ENCODE results near the gene ADORA2A.

The ADORA2A gene

DNA sequence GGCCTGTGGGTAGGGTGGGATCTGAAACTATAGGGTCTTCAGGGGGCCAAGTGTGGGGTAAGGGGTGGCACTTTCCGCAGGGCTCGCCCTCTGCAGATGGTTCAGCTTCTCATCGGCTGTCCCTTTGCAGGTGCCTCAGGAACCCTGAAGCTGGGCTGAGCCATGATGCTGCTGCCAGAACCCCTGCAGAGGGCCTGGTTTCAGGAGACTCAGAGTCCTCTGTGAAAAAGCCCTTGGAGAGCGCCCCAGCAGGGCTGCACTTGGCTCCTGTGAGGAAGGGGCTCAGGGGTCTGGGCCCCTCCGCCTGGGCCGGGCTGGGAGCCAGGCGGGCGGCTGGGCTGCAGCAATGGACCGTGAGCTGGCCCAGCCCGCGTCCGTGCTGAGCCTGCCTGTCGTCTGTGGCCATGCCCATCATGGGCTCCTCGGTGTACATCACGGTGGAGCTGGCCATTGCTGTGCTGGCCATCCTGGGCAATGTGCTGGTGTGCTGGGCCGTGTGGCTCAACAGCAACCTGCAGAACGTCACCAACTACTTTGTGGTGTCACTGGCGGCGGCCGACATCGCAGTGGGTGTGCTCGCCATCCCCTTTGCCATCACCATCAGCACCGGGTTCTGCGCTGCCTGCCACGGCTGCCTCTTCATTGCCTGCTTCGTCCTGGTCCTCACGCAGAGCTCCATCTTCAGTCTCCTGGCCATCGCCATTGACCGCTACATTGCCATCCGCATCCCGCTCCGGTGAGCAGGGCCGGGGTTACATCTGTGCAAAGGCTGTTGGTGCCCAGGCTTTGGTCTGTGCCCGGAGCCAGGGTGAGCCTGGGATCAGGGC lies 5.8 kb downstream of the ADORA2A start:
- no peak for DNase-seq (ENCODE audit: low spot score)

DNA sequence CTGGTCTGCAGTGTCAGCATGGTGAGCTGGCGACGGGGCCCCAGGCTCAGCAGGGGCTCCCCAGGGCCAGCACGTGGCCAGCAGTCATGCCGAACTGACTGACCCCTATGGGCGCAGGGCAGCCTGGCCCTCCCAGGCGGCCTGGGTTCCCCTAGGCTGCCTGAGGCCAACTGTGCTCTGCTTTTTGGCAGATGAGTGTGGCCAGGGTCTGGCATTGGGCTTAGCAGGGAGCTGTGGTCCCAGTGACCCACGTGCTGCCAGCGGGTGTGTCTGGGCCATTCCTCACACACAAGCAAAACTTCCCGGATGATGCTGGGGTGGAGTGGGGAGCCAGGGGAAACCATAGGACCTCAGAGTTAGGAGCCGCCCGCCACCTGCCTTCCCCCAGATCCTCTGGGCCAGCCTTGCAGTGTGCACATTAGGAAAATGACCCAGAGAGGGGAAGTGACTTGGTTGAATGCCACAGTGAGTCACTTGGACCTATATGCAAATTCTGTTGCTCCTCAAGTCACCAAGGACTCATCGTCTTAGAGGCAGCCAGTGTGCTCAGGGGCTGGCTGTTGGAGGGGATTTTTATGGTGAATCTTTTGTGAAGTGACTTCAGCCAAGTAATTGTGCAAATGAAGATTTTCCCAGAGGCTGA lies 6.5 kb downstream of the ADORA2A start:
- DNase-seq (ENCODE audit: low spot score), result no peak

DNA sequence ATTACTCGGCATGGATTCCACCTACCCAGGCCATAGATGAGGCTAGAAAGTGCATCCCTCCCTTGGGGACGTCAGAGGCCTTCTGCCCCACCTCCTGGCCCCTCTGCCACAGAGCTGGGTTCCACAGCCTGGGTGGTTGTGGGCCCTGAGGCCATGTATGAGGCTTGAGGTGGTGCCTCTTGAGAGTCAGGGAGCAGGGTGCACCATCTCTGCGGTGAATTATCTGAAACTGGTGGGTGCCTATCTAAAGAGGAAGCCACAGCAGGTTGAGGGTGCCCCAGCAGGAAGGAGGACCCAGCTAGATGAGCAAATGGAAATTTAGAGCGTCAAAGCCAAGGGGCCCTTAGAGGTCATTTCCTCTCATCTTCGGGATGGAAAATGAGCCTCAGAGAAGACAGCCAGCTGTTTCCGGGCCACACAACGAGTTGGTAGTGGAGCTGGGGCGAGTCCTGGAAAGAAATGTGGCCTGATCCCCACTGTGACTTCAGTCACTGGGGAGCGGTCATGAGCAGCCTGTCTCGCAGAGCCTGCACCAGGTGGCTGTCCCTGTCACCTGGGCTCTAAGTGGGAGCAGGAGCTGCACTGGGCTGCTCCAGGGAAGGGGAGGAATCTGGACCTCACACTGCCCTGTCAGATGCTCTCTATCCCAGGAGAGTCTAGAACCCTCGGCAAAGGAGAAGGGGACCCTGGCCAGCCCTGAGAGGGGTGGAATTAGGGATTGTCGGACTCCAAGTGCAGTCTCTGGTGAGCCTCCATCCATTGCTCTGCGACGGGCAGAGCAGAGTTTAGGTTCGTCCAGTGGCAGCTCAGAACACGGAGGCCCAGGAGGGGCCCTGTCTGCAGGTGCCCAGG lies 7.3 kb downstream of the ADORA2A start:
- DNase-seq (ENCODE audit: low spot score), result no peak

DNA sequence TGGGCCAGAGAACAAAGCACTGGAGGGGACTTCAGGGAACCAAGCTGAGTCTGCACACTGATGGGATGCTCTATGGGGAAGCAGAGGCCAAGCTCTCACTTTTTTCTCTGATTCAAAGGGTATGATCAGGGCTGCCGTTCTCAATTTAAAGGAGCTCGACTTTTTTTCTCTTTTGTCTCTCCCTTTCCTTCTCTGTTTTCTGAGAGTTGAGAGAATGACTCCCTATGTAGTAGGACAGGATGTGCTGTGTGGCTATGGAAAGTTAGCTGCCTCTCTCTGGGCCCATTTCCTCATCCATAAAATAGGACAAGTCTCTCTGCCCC lies 7.9 kb downstream of the ADORA2A start:
- no peak for DNase-seq (ENCODE audit: low spot score)

DNA sequence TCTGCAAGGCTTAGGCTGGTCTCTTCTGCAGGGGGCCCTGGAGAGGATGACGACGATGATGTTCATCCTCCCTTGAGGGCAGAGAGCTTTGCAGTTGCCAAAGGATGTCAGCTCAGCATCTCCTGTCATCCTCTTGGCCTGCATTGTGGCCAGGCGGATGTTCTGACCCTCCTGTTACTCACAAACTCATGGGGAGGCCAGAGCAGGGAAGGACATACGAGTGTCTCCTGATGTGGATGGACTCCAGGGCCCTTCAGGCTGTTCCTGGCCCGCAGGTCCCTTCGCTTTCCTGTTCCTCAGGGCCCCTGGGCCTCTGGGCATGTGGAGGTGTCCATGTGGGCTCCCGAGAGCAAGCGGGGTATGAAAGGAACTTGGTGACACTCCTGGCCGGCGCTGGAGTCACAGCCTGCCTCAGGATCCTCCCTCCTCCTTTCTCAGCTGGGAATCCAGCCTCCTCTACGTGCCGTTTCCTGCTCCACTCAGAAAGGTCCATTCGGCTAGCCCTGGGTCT lies 8.5 kb downstream of the ADORA2A start:
- no peak for DNase-seq (ENCODE audit: low spot score)

DNA sequence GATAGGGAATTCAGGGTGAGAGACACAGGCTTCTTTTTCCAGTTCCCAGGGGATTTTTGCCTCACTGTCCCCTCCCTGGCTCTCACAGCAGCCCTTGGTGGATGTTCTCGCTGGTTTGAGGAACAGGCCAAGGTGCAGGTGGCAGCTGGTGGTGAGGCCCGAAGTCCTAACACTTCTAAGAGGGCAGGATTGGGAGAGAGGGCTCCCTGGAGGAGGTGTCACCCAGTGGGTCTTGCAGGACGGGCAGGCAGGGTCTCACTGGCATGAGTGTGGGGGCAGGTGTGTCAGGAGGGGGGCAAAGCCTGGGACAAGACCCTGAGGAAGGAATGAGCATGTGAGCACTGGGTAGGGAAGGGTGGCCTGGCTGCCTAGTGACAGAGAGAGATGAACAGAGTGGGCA lies 9.2 kb downstream of the ADORA2A start:
- DNase-seq (ENCODE audit: low spot score), result no peak

DNA sequence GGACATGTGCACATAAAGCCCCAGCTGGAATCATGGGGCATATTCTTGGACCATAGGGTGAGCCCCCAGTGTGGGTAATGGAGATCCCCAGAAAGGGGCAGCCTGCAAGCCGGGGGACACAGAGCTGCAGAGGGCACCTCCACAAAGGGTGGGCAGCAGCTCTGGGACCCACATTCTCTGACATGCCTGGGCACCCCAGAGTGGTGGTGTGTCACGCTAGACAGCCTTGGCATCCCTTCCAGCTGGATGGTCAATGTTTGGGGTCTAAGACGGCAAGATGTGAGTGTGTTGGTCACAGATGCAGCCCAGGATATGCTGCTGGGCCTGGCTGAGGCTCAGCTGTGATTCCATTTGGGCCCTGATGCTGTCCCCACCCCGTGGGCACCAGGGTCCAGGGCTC lies 9.7 kb downstream of the ADORA2A start:
- DNase-seq (ENCODE audit: low spot score), result no peak

DNA sequence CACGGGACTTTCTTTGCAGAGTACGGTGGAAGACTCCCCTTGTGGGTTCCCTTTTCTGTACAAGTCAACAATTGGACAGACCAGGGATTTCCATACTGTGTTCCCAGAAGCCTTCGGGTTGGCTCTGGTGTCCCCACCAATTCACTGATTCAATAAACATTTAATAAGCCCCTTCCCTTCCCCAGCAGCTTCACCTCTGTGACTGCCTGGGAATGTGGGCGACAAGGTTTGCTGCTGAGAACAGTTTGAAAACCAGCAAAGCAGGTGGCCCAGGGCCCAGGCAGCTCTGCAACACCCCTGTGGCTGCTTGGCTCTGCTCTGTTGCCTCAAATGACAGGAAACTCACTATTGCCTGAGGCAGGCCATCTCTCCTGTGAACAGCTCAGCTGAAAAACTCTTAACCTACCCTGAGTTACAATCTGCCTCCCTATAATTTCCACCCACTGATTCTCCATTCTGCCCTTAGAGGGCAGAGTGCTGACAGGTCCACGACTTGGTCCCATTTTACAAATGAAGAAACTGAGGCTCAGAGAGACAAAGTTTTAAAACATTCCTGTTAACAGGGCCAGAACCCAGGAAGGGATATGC lies 10.4 kb downstream of the ADORA2A start:
- DNase-seq (ENCODE audit: low spot score), result no peak

DNA sequence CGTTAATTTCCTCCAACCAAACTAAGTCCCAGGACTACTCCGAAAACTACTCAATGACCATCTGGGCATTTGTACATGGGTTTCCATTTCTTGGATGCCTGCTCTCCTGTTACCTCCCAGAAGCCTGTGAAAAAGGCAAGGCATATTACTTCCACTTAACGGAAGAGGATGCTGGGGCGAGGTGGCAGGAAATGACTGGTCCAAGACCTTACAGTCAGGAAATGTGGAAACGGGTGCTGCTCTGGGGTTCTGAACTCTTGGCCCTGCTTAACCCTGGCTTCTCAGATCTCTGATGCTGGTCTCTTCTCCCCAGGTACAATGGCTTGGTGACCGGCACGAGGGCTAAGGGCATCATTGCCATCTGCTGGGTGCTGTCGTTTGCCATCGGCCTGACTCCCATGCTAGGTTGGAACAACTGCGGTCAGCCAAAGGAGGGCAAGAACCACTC lies 12.9 kb downstream of the ADORA2A start:
- no peak for DNase-seq (ENCODE audit: low spot score)

DNA sequence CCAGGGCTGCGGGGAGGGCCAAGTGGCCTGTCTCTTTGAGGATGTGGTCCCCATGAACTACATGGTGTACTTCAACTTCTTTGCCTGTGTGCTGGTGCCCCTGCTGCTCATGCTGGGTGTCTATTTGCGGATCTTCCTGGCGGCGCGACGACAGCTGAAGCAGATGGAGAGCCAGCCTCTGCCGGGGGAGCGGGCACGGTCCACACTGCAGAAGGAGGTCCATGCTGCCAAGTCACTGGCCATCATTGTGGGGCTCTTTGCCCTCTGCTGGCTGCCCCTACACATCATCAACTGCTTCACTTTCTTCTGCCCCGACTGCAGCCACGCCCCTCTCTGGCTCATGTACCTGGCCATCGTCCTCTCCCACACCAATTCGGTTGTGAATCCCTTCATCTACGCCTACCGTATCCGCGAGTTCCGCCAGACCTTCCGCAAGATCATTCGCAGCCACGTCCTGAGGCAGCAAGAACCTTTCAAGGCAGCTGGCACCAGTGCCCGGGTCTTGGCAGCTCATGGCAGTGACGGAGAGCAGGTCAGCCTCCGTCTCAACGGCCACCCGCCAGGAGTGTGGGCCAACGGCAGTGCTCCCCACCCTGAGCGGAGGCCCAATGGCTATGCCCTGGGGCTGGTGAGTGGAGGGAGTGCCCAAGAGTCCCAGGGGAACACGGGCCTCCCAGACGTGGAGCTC lies 13.5 kb downstream of the ADORA2A start:
- no peak for DNase-seq (ENCODE audit: low spot score)

DNA sequence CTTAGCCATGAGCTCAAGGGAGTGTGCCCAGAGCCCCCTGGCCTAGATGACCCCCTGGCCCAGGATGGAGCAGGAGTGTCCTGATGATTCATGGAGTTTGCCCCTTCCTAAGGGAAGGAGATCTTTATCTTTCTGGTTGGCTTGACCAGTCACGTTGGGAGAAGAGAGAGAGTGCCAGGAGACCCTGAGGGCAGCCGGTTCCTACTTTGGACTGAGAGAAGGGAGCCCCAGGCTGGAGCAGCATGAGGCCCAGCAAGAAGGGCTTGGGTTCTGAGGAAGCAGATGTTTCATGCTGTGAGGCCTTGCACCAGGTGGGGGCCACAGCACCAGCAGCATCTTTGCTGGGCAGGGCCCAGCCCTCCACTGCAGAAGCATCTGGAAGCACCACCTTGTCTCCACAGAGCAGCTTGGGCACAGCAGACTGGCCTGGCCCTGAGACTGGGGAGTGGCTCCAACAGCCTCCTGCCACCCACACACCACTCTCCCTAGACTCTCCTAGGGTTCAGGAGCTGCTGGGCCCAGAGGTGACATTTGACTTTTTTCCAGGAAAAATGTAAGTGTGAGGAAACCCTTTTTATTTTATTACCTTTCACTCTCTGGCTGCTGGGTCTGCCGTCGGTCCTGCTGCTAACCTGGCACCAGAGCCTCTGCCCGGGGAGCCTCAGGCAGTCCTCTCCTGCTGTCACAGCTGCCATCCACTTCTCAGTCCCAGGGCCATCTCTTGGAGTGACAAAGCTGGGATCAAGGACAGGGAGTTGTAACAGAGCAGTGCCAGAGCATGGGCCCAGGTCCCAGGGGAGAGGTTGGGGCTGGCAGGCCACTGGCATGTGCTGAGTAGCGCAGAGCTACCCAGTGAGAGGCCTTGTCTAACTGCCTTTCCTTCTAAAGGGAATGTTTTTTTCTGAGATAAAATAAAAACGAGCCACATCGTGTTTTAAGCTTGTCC lies 14.3 kb downstream of the ADORA2A start:
- DNase-seq (ENCODE audit: low spot score), result no peak

DNA sequence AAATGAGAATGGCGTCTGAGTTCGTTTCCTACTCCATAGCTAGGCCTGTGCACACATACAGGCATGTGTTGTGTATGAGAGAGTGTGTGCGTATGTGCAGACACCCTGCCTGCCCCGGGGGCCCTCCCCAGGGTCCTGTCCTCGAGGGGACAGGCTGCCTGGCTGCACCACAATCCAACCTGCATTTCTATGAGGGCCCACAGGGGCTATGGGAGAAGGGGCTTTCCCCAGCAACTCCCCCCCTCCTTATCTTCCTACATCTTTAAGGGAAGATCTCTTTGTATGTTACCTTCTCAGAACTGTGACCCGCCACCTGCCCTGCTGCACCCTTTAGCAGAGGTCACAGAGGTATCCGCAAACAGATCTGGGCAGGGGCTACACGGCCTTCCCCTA lies 14.9 kb downstream of the ADORA2A start:
- no peak for DNase-seq (ENCODE audit: low spot score)

DNA sequence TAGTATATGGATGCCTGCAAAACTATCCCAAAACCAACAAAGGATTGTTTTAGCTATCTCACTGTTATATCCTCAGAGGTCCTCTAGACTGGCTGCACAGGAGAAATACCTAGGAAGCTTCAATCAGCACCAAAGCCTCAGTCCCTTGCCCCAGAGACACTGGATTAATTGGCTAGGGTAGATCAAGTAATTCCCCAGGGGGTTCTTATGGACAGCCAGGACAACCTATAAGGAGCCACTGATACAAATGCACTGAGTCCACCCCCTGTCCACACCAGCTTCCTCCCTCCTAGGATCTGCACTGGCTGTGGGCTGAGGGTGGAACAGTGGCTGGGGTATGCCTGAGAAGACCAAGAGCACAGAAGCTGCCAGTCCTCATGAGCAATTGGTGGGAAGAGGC lies 16.3 kb downstream of the ADORA2A start:
- no peak for DNase-seq (ENCODE audit: low spot score)

DNA sequence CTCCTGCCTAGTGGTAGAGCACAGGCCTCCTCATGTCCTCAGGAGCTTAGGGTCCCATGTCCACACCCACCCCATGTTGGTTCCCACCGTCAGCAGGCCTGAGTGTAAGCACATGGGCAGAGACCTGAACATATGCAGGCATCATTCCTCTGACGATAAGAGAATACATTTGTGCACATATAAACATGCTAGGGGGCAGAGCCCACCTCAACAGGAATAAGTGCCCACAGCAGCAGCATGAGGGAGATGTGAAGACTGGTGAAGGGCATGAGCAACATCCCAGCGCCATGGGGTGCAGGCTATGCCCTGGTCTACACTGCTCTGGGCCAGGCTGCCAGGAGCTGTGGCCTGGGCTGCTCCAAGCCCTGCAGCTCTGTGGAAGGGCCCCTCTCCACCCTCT lies 16.9 kb downstream of the ADORA2A start:
- no peak for DNase-seq (ENCODE audit: low spot score)

DNA sequence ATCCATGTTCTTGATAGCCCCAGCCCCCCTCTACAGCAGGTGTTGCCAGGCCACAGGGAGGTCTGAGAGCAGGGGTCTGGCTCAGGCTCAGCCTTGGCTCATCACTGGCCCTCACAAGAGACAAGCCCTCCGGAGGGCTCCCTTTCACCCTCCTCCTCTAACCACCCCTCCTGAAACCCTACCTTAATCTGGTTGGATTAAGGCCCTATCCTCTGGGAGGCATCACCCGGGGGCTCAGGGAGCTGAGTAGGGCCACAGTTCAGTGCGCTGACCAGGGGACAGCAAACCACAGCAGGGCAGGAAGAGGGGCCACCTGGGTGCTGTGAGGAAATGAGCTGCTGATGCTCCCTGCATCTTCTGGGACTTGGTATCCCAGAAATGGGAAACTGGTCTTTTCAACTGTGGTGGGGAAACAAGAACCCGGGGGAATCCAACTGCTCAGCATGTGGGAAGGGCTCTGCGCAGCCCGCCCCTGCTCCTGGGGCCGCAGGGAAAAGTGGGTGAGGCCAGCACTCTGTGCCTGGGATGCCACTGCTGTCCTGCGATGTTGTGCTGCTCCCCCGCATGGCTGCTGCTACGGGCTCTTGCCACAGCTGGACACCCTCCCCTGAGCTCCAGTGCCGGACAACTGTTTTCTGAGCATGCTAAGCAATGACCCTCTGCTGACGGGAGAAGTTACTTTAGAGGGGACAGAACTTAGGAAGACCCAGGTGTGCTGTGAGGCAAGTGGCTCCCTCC lies 17.5 kb downstream of the ADORA2A start:
- no peak for DNase-seq (ENCODE audit: low spot score)

DNA sequence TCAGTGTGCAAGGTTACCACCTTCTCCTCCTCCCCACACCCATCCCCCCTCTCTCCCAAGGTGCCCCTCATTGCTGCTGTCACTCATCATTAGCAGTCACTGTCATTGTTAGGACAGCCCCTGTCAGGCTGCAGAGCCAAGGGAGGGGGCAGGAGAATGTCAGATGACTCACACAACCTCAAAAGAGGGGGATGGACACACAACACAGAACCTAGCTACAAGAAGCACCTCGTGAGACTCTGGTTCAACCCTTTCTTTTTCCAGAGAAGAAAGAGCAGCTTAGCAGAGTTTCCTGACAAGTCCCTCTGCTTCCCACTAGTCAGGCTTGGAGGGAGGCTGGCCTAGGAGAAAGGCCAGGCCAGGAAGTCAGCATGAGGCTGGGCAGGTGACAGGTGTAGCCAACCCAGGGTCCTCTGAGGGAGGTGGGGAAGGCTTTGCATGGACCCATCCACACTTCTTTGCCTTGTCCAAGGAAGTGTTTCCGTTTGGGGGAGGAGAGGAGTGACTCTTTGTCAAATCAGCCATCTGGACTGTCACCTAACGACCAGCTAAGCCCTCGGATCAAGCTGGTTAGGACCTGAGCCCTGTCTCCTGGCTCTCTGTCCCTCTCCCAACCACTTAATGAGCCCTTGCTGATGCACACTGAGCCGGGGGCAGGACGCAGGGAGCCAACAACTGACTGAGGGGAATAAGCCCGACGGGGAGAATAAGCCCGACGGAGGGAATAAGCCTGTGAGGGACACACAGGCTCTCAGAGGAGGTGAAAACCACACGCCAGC lies 18.3 kb downstream of the ADORA2A start:
- no peak for DNase-seq (ENCODE audit: low spot score)

DNA sequence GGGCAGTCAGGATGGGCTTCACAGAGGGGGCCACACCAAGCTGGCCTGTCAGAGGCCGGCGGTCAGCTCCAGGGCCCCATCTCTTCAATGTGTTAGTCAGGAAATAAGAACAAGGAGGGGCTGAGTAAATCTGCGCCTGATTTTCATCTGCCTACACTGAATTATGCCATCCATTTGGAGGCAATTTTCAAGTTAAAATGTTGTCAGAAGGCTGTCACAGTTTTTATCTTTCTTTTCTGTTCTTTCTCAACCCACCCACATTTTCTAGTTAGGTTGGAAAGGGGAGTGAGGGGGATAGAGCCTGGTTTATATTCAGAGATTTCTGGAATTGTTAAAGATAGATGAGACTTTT lies 18.8 kb downstream of the ADORA2A start:
- no peak for DNase-seq (ENCODE audit: low spot score)

DNA sequence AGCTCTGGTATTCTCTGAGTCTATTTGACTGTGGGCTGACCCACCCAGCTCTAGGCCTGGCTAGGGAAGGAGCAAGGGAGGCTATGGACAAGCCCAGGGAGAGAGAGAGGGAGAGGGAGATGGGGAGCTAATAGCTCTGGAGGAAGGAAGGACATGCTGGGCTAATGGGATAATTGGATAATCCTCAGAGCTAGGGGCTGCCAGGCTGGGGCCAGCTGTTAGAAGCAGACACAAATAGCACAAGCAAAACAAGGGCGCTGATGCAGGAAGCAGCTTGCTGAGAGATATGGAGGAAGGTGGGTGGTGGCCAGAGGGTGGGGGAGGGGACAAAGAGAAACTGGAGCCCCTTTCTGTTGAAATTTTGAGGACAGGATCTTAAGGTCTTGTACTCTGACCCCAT lies 23.2 kb downstream of the ADORA2A start:
- DNase-seq (ENCODE audit: low spot score), result no peak

DNA sequence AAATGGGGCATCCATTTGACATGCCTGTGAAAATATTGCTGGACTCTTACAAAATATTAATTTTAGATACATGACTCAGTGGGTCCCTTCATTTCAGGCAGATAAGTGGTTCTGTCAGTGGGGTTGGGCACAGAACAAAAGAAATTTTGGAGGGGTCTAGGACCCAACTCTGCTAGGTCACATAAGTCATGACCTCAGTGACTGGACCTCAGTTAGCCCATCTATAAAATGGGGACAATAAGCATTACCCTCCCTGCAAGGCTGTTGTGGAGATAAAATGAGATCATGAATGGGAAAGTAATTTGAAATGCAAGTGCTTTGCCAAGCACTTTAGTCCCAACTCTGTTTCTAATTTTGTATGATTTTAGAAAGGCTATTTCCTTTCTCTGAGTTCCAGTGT lies 23.8 kb downstream of the ADORA2A start:
- DNase-seq (ENCODE audit: low spot score), result no peak
